NCI-H2196 (cell line): ENCODE results near the gene BICRA.
"Not testable (repeated sequence)": the region's sequence is repeated elsewhere in the genome, so short reads cannot be mapped to it uniquely, and the experiment has no call there.

Experiments used
- DNase-seq: peaks from one replicate; lab custom pipeline; 2025; ENCODE audit not compliant: unreplicated experiment; lab: John Stamatoyannopoulos, UW

Gene BICRA

GRCh38 chr19:47711652-47712242, 102.8 kb downstream of the BICRA start:
- no peak for DNase-seq

GRCh38 chr19:47713046-47714021, 104.4 kb downstream of the BICRA start, which contains the start of gene EHD2:
EHD2 (plus strand) TSS chr19:47713422; CDS start chr19:47716613, 3,191 bp downstream.
- DNase-seq, result no peak

GRCh38 chr19:47714339-47714738, 105.4 kb downstream of the BICRA start:
- DNase-seq, result no peak

- not testable (repeated sequence) for DNase-seq
Observed at GRCh38 chr19:47714855-47715254, 105.9 kb downstream of the BICRA start.

GRCh38 chr19:47716270-47716937, 107.5 kb downstream of the BICRA start:
- DNase-seq, result no peak

GRCh38 chr19:47718415-47719046, 109.6 kb downstream of the BICRA start:
- DNase-seq, result not testable (repeated sequence)

- no peak for DNase-seq
Observed at GRCh38 chr19:47719047-47719859, 110.3 kb downstream of the BICRA start.

GRCh38 chr19:47720669-47721422, 111.9 kb downstream of the BICRA start:
- DNase-seq, result no peak

GRCh38 chr19:47723581-47723940, 114.6 kb downstream of the BICRA start:
- DNase-seq, result peak; percentile 57

GRCh38 chr19:47725759-47726401, 116.9 kb downstream of the BICRA start:
- DNase-seq, result no peak

GRCh38 chr19:47726467-47726866, 117.5 kb downstream of the BICRA start:
- DNase-seq, result no peak

- DNase-seq, result not testable (repeated sequence)
Observed at GRCh38 chr19:47728295-47728694, 119.4 kb downstream of the BICRA start.

- no peak for DNase-seq
Observed at GRCh38 chr19:47729468-47729798, 120.5 kb downstream of the BICRA start.

GRCh38 chr19:47729799-47730520, 121.0 kb downstream of the BICRA start:
- DNase-seq, result peak; percentile 15

GRCh38 chr19:47730521-47730889, 121.6 kb downstream of the BICRA start:
- no peak for DNase-seq

GRCh38 chr19:47730910-47731309, 122.0 kb downstream of the BICRA start:
- no peak for DNase-seq

- DNase-seq, result no peak
Observed at GRCh38 chr19:47735131-47735530, 126.2 kb downstream of the BICRA start.

GRCh38 chr19:47740866-47741519, 132.1 kb downstream of the BICRA start:
- no peak for DNase-seq
